ENCODE measurements around the gene ST8SIA3.
"Not testable (repeated sequence)": the region's sequence is repeated elsewhere in the genome, so short reads cannot be mapped to it uniquely, and the experiment has no call there.

DNA sequence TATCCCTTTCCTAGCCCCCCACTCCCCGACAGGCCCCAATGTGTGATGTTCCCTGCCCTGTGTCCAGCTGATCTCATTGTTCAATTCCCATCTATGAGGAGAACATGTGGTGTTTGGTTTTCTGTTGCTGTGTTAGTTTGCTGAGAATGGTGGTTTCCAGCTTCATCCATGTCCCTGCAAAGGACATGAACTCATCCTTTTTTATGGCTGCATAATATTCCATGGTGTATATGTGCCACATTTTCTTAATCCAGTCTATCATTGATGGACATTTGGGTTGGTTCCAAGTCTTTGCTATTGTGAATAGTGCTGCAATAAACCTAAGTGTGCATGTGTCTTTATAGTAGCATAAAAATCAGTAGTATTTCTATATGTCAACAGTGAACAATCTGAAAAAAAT lies 42.4 kb downstream of the ST8SIA3 start:
- TF ChIP-seq, protein P1, sequence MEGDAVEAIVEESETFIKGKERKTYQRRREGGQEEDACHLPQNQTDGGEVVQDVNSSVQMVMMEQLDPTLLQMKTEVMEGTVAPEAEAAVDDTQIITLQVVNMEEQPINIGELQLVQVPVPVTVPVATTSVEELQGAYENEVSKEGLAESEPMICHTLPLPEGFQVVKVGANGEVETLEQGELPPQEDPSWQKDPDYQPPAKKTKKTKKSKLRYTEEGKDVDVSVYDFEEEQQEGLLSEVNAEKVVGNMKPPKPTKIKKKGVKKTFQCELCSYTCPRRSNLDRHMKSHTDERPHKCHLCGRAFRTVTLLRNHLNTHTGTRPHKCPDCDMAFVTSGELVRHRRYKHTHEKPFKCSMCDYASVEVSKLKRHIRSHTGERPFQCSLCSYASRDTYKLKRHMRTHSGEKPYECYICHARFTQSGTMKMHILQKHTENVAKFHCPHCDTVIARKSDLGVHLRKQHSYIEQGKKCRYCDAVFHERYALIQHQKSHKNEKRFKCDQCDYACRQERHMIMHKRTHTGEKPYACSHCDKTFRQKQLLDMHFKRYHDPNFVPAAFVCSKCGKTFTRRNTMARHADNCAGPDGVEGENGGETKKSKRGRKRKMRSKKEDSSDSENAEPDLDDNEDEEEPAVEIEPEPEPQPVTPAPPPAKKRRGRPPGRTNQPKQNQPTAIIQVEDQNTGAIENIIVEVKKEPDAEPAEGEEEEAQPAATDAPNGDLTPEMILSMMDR (IDR thresholded peaks at IDR 0.05; ENCODE audit: low read depth, low read length, poor library complexity, severe bottlenecking) = not testable (repeated sequence)
- not testable (repeated sequence) for TF ChIP-seq EZH2phosphoT487 (IDR thresholded peaks at IDR 0.05; ENCODE audit: borderline replicate concordance, low read length)

Measured in DOHH2 (cell line).